GM13977 (cell line): ENCODE results near the gene PDLIM5.

Experiments
- DNase-seq: peaks from one replicate; pipeline ENCODE4 v3.0.0; 2012; ENCODE audit warnings: low spot score
- in situ Hi-C: fragments of 300-500 bp; cut with MboI; formaldehyde crosslinking; loops from one replicate; pipeline ENCODE4 v1.12.0; 2022; ENCODE audit warnings: low sequenced_read_pairs, low pct_unique_long_range_greater_than_20kb, mixed read lengths, inconsistent platforms; ENCODE audit not compliant: unreplicated experiment
- TF ChIP-seq, protein P1 (sequence below): IDR thresholded peaks from 2 replicates; pipeline ENCODE4 v1.5.1; 2012; ENCODE audit warnings: mild to moderate bottlenecking, control low read depth; ENCODE audit not compliant: insufficient read depth; ENCODE audit errors: extremely low read depth, missing control alignments

The PDLIM5 gene

DNA sequence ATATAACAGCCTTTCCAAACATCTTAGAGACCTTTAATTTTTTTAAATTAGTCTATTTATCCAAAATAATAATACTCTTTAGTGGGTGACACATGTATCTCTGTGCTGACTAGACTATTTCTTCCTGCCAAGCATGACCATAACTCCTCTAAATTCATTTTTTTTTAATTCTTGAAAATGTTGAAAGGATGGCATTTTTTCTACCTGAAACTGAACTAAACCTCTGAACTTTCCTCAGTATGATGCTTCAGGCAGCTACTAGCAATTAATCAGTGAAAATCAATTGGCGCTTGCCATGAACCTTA lies 42.4 kb upstream of the PDLIM5 start:
- TF ChIP-seq, protein P1, sequence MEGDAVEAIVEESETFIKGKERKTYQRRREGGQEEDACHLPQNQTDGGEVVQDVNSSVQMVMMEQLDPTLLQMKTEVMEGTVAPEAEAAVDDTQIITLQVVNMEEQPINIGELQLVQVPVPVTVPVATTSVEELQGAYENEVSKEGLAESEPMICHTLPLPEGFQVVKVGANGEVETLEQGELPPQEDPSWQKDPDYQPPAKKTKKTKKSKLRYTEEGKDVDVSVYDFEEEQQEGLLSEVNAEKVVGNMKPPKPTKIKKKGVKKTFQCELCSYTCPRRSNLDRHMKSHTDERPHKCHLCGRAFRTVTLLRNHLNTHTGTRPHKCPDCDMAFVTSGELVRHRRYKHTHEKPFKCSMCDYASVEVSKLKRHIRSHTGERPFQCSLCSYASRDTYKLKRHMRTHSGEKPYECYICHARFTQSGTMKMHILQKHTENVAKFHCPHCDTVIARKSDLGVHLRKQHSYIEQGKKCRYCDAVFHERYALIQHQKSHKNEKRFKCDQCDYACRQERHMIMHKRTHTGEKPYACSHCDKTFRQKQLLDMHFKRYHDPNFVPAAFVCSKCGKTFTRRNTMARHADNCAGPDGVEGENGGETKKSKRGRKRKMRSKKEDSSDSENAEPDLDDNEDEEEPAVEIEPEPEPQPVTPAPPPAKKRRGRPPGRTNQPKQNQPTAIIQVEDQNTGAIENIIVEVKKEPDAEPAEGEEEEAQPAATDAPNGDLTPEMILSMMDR = no peak
- no peak for DNase-seq
- in situ Hi-C loops = loop anchor here (10.0 kb wide), 1 partner anchor 185 kb away; no protein-coding TSS in a partner anchor

DNA sequence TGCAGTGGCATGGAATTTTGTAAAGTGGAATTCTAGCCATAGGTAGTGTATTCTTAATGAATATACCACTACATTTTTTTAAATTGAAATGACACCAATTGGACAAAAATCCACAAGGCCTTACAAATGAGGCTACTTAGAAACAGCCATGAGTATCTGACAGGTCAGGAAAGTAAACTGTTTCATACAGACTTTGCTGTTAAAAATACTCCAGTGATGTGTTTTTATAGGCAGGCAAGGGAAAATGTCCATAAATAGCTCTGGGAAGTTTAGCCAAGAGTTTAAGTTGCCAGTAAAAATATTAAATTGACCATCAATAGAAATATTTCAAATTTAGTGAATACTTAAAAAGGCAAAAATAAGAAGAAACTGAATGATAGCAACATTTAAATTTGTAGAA lies 41.8 kb upstream of the PDLIM5 start:
- in situ Hi-C loops = loop anchor here (10.0 kb wide), 1 partner anchor 185 kb away; no protein-coding TSS in a partner anchor
- TF ChIP-seq, protein P1 = no peak
- no peak for DNase-seq

DNA sequence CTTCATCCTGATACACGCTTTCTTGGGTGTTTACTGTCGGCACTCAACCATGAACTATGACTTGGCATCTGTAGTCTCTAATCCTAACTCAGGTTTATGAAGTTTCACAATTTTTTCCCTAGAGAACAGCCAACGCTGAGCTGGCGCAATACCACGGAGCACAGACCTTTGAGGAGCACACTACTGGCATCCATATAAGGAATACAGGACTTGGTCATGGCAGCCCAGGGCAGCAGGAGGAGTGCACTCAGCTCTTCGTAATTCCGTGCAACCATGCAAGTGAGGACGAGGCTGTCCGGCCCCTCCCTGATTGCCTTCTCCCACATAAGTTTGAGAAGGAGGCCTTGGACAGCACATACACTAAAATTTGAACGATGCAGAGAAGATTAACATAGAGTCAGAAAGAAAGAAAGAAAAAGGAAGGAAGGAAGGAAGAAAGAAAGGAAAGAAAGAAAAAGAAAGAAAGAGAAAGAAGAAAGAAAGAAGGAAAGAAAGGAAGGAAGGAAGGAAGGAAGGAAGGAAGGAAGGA lies 41.0 kb upstream of the PDLIM5 start:
- in situ Hi-C loops = no loop called here
- no peak for DNase-seq
- TF ChIP-seq, protein P1 = no peak

DNA sequence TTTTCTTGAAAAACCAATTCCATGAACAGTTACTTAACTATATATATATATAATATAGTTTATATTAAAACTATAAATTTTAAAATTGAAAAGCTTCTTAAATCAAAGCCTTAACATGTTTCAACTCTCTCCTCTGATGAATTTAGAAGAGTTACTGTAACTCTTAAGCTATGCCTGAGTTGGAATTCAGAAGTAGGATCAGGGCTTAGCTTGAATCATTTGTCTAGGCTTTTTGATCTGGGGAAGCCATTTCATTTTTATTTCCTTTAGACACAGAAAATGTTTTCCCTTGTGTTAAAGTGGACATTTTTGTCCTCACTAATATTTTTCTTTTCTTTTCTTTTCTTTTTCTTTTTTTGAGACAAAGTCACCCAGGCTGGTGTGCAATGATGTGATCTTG lies 40.4 kb upstream of the PDLIM5 start:
- TF ChIP-seq, protein P1 = no peak
- in situ Hi-C loops = no loop called here
- no peak for DNase-seq

DNA sequence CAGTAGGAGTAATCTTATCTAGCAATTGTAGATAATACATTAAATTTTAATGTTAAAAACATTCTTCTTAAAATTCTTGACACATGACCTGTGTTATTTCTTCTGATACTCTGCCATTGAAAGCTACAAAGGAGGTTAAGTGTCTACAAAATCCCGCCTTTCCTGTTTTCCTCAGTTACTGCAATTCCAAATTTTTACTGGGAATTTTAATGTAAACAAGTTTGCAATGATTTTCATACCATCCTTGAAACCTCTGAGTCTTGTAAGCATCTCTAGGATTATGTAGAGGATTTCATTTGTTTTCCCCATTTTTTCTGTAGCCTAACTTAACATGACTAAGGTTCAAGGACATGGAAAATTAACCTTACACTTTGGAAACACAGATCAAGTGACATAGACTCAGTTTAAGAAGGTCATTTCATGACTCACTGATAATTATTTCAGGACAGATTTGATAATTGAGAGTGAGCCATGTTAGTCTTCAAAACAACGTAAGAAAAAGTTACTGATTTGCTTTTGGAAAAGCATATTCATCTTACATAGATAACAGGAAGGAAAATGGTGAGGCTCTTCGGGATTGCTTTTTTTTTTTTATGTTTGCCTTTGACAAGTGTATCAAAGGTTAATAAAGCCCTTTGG lies 39.6 kb upstream of the PDLIM5 start:
- TF ChIP-seq, protein P1 = no peak
- DNase-seq = no peak

DNA sequence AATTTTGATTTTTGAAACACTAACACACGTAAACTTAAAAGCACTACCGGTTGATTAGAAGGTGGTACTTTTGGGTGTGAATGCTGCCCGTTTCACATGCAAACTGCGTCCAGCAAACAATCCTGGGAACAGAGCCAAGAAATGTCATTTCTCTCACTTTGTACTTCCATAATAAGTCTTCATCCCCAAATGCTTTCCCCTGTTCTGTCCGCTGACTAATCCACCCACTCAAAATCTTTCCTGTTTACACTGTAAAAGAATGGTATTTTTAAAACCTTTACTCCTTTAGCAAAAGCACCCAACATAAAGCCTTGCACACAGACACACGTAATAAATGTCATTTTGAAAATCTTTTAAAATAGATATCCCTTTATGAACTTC lies 39.1 kb upstream of the PDLIM5 start:
- TF ChIP-seq, protein P1 = no peak
- no peak for DNase-seq
- in situ Hi-C loops = no loop called here

More for the DNA sequence above, 39.6 kb upstream of the PDLIM5 start:
- in situ Hi-C loops = no loop called here
